WERI-Rb-1 (cell line): Measurements from ENCODE around the gene AFMID.

ENCODE experiments used
- DNase-seq: peaks from one replicate; pipeline ENCODE4 v3.0.0-alpha.2; 2020
- H3K27ac ChIP-seq: fragments of 250-450 bp; sonication (Bioruptor Pico); 2 replicates; pipeline ENCODE4 v1.5.1; 2020; ENCODE audit warnings: mild to moderate bottlenecking, moderate library complexity
- H3K27me3 ChIP-seq: fragments of 250-450 bp; sonication (Bioruptor Pico); 2 replicates; pipeline ENCODE4 v1.5.1; 2021; ENCODE audit warnings: mild to moderate bottlenecking, low read depth, moderate library complexity; ENCODE audit not compliant: insufficient read depth, severe bottlenecking
- H3K36me3 ChIP-seq: fragments of 250-450 bp; sonication (Bioruptor Pico); 2 replicates; pipeline ENCODE4 v1.5.1; 2020; ENCODE audit warnings: mild to moderate bottlenecking, moderate library complexity
- H3K4me3 ChIP-seq: 2 replicates; pipeline ENCODE4 v1.5.1; 2011; ENCODE audit warnings: low read depth, mild to moderate bottlenecking, control low read depth, low read length
- H3K9me3 ChIP-seq: fragments of 250-450 bp; sonication (Bioruptor Pico); 2 replicates; pipeline ENCODE4 v1.5.1; 2021; ENCODE audit warnings: mild to moderate bottlenecking, moderate library complexity; ENCODE audit not compliant: severe bottlenecking
- CTCF ChIP-seq: IDR thresholded peaks from 2 replicates; pipeline ENCODE4 v1.5.1; 2011; ENCODE audit warnings: low read depth, mild to moderate bottlenecking, control low read depth, inconsistent platforms, low read length

Gene AFMID

DNA sequence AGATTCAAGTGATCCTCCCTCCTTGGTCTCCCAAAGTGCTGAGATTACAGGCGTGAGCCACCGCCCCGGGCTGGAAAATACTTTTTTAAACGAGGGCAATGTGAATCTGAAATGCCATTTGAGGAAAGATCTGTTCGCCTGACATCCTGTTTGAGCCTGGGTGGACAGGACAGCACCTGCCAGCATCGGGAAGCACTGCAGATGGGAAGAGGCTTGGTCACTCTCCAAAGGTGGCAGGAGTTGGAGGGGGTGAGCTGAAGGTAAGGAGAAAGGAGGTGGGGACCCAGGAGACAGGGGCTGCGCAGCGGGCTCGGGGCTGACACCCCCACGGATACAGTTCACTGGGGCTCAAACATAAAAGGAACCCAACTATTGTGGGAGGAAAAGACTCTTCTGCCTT lies 22.9 kb downstream of the AFMID start:
- Histone ChIP-seq H3K36me3 (peaks cover 18% of the 10 kb centered on the region), H3K27me3 (no peaks in the 10 kb centered on the region), H3K4me3 (no peak overlapping the region), H3K9me3 (no peaks in the 10 kb centered on the region), H3K27ac (no peak overlapping the region)
- no peak for TF ChIP-seq CTCF
- DNase-seq: no peak

- H3K36me3 ChIP-seq: peaks cover 25% of the 10 kb centered on the region
- no peak for DNase-seq
- no peak for TF ChIP-seq CTCF
- no peak overlapping the region for H3K27ac ChIP-seq
- no peaks in the 10 kb centered on the region for H3K9me3 ChIP-seq
- no peak overlapping the region for H3K4me3 ChIP-seq
- no peaks in the 10 kb centered on the region for H3K27me3 ChIP-seq
These were observed 23.9 kb downstream of the AFMID start for GRCh38 chr17:78211032-78211431.

GRCh38 chr17:78214016-78214705 lies 27.0 kb downstream of the AFMID start, which contains the start of gene BIRC5:
TSS of gene BIRC5 (plus strand) at chr17:78214253. CDS start at chr17:78214317, 64 bp downstream.
- Histone ChIP-seq H3K27ac (peak within 1 kb of the TSS; percentile 96), H3K9me3 (no peaks in the 10 kb centered on the region), H3K36me3 (peaks cover 47% of the 10 kb centered on the region), H3K27me3 (no peaks in the 10 kb centered on the region), H3K4me3 (peak within 1 kb of the TSS; percentile 99)
- no peak for TF ChIP-seq CTCF
- DNase-seq: peak; percentile 96

DNA sequence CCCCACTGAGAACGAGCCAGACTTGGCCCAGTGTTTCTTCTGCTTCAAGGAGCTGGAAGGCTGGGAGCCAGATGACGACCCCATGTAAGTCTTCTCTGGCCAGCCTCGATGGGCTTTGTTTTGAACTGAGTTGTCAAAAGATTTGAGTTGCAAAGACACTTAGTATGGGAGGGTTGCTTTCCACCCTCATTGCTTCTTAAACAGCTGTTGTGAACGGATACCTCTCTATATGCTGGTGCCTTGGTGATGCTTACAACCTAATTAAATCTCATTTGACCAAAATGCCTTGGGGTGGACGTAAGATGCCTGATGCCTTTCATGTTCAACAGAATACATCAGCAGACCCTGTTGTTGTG lies 27.5 kb downstream of the AFMID start:
- H3K9me3 ChIP-seq: no peaks in the 10 kb centered on the region
- H3K36me3 ChIP-seq: peaks cover 52% of the 10 kb centered on the region
- TF ChIP-seq CTCF: no peak
- no peak for DNase-seq
- peak overlapping the region; percentile 99 for H3K4me3 ChIP-seq
- H3K27ac ChIP-seq: peak overlapping the region; percentile 96
- no peaks in the 10 kb centered on the region for H3K27me3 ChIP-seq

- Histone ChIP-seq H3K27ac (no peak overlapping the region), H3K4me3 (no peak overlapping the region), H3K27me3 (no peaks in the 10 kb centered on the region), H3K36me3 (peaks cover 94% of the 10 kb centered on the region), H3K9me3 (no peaks in the 10 kb centered on the region)
- TF ChIP-seq CTCF: no peak
- DNase-seq: no peak
These were observed 32.4 kb downstream of the AFMID start for GRCh38 chr17:78219396-78220150.
